ENCODE results near the gene NCOA7.

The NCOA7 gene

DNA sequence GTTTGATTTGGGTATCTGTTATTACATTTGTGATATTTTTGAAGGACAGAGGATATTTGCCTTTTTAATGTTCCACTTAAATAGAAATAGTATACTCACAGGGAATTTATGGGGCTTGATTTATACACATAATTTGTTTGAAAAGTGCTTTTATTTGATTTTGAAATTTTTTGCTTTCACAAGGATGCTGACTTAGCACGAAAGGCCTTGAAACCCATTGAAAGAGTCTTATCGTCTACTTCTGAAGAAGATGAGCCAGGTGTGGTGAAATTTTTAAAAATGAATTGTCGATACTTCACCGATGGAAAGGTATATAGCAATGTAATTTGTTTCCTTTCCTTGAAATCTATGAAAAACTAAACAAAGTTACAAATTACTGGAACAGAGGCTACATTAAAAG lies 91.5 kb downstream of the NCOA7 start:
- H3K4me3 ChIP-seq (ENCODE audit: low read depth, low read length) = no peak overlapping the region
- H3K9ac ChIP-seq (ENCODE audit: low read length) = no peak overlapping the region
- H3K36me3 ChIP-seq (ENCODE audit: control insufficient read depth, insufficient read depth, low read length) = peaks cover 3% of the 10 kb centered on the region; the same call in 1 of the 2 replicates
- H3K27me3 ChIP-seq (ENCODE audit: control insufficient read depth, insufficient read depth, low read length) = no peaks in the 10 kb centered on the region
- H3K27ac ChIP-seq (ENCODE audit: low read depth, low read length) = no peak overlapping the region
- H3K4me1 ChIP-seq (ENCODE audit: control insufficient read depth, insufficient read depth, low read length) = no peaks in the 10 kb centered on the region; the same call in 1 of the 2 replicates
- no peaks in the 10 kb centered on the region for H3K9me3 ChIP-seq (ENCODE audit: control insufficient read depth, insufficient read depth, low read depth, low read length)

DNA sequence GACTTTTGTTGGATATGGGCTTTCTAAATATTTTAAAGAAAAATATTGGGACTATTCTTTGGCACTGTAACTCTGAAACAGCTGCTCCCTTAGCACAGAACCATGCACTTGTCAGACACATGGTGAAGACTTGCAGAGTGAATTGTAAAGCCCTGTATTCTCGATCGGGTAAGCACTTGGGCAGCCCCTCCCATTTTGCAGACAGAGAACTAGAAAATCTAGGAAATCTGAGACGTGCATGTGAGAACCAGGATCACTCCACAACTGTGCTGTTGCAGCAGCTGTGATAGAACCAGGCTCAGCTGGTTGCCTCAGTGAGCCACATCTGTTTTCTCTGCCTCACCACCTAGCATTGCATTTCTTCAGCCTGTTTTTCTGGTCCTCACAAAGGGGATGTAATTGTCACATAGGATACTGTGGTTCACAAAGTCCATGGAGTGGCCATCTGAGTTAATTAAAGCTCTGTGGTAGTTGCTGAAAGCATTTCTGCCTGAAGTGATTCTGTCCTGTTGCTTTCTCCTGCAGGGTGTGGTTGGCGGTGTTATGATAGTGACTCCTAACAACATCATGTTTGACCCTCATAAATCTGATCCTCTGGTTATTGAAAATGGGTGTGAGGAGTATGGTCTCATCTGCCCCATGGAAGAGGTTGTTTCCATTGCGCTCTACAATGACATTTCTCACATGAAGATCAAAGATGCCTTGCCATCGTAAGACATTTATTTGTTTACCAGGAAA lies 94.0 kb downstream of the NCOA7 start:
- H3K36me3 ChIP-seq (ENCODE audit: control insufficient read depth, insufficient read depth, low read length) = peaks cover 3% of the 10 kb centered on the region; the same call in 1 of the 2 replicates
- no peak overlapping the region for H3K4me3 ChIP-seq (ENCODE audit: low read depth, low read length)
- H3K27me3 ChIP-seq (ENCODE audit: control insufficient read depth, insufficient read depth, low read length) = no peaks in the 10 kb centered on the region
- no peaks in the 10 kb centered on the region for H3K9me3 ChIP-seq (ENCODE audit: control insufficient read depth, insufficient read depth, low read depth, low read length)
- no peak overlapping the region for H3K9ac ChIP-seq (ENCODE audit: low read length)
- H3K4me1 ChIP-seq (ENCODE audit: control insufficient read depth, insufficient read depth, low read length) = no peaks in the 10 kb centered on the region; the same call in 1 of the 2 replicates
- no peak overlapping the region for H3K27ac ChIP-seq (ENCODE audit: low read depth, low read length)

DNA sequence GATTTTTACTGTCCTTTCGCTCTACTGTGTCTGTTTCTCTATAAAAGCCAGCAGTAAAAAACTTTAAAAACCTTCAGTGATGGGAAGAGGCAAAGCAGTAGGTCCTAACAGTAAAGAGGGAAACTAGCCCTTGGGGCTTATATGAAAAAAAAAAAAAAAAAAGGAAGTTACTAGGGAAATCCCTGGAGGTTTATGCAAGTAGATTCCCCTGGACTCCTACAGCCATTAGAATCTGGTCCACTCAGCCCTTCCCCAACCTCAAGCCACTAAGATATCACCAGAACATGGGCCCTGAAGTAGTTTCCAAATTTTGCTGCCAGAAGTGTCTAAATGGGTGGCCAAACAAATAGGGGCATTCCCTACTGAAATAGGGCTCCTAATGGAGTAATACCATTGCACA lies 95.3 kb downstream of the NCOA7 start:
- Histone ChIP-seq H3K27ac (ENCODE audit: low read depth, low read length) (no peak overlapping the region), H3K27me3 (ENCODE audit: control insufficient read depth, insufficient read depth, low read length) (no peaks in the 10 kb centered on the region), H3K4me1 (ENCODE audit: control insufficient read depth, insufficient read depth, low read length) (no peaks in the 10 kb centered on the region; the same call in 1 of the 2 replicates), H3K36me3 (ENCODE audit: control insufficient read depth, insufficient read depth, low read length) (peaks cover under 1% of the 10 kb centered on the region; the same call in 1 of the 2 replicates), H3K9ac (ENCODE audit: low read length) (no peak overlapping the region), H3K9me3 (ENCODE audit: control insufficient read depth, insufficient read depth, low read depth, low read length) (no peaks in the 10 kb centered on the region), H3K4me3 (ENCODE audit: low read depth, low read length) (no peak overlapping the region)

DNA sequence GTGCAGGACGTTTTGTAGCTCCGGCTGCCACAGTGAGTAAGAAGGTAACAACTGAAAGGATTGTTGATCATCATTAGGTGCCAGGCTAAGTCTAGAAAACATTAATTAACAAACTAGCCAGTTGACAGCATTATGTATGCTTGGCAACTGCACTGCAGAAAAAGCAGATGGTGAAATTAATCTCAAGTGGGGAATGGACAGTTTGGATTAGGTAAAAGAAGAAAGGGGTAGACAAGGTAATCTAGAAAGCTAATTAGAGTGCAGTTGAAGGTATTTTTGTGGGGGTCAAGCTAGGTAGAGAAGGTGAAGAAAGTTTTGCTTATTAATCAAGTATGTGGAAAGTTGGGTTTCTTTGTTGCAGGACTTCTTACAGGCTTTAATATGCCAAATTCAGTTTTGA lies 96.2 kb downstream of the NCOA7 start:
- Histone ChIP-seq H3K27ac (ENCODE audit: low read depth, low read length) (no peak overlapping the region), H3K27me3 (ENCODE audit: control insufficient read depth, insufficient read depth, low read length) (no peaks in the 10 kb centered on the region), H3K4me1 (ENCODE audit: control insufficient read depth, insufficient read depth, low read length) (no peaks in the 10 kb centered on the region; the same call in 1 of the 2 replicates), H3K9ac (ENCODE audit: low read length) (no peak overlapping the region), H3K9me3 (ENCODE audit: control insufficient read depth, insufficient read depth, low read depth, low read length) (no peaks in the 10 kb centered on the region), H3K4me3 (ENCODE audit: low read depth, low read length) (no peak overlapping the region), H3K36me3 (ENCODE audit: control insufficient read depth, insufficient read depth, low read length) (no peaks in the 10 kb centered on the region; the same call in 1 of the 2 replicates)

DNA sequence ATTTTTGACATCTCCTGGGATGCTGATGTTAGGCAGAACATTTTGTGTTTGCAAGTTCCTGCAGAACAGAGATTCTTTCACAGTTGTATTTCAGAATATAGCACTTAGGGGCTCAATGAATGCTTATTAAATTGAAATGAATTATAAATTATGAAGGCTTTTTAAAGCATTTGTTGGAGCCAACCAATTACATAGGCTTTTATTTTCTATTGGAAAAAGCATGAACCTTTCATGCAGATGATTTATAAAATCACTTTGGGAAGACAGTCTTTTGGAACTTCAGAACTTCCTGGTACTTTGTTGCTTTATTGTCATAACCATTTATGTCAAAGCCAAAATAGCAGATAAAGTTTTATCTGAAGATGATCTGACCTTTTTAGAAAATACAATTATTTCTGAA lies 96.6 kb downstream of the NCOA7 start:
- no peaks in the 10 kb centered on the region; the same call in 1 of the 2 replicates for H3K36me3 ChIP-seq (ENCODE audit: control insufficient read depth, insufficient read depth, low read length)
- H3K27ac ChIP-seq (ENCODE audit: low read depth, low read length) = no peak overlapping the region
- H3K4me3 ChIP-seq (ENCODE audit: low read depth, low read length) = no peak overlapping the region
- H3K4me1 ChIP-seq (ENCODE audit: control insufficient read depth, insufficient read depth, low read length) = no peaks in the 10 kb centered on the region; the same call in 1 of the 2 replicates
- H3K9me3 ChIP-seq (ENCODE audit: control insufficient read depth, insufficient read depth, low read depth, low read length) = no peaks in the 10 kb centered on the region
- no peak overlapping the region for H3K9ac ChIP-seq (ENCODE audit: low read length)
- no peaks in the 10 kb centered on the region for H3K27me3 ChIP-seq (ENCODE audit: control insufficient read depth, insufficient read depth, low read length)

DNA sequence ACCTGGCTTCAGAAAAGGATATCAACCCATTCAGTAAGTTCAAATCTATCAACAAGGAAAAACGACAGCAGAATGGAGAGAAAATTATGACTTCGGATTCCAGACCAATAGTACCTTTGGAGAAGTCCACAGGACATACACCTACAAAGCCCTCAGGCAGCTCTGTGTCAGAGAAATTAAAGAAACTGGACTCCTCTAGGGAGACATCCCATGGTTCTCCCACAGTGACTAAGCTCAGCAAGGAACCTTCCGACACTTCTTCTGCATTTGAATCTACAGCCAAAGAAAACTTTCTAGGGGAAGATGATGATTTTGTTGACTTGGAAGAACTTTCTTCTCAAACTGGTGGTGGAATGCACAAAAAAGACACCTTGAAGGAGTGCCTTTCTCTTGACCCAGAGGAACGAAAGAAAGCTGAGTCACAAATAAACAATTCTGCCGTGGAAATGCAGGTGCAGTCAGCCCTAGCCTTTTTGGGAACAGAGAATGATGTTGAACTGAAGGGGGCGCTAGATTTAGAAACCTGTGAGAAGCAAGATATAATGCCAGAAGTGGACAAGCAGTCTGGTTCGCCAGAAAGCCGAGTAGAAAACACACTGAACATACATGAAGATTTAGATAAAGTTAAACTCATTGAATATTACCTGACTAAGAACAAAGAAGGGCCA lies 98.4 kb downstream of the NCOA7 start:
- H3K27me3 ChIP-seq (ENCODE audit: control insufficient read depth, insufficient read depth, low read length) = no peaks in the 10 kb centered on the region
- H3K27ac ChIP-seq (ENCODE audit: low read depth, low read length) = no peak overlapping the region
- no peak overlapping the region for H3K9ac ChIP-seq (ENCODE audit: low read length)
- H3K36me3 ChIP-seq (ENCODE audit: control insufficient read depth, insufficient read depth, low read length) = no peaks in the 10 kb centered on the region
- no peaks in the 10 kb centered on the region for H3K9me3 ChIP-seq (ENCODE audit: control insufficient read depth, insufficient read depth, low read depth, low read length)
- no peaks in the 10 kb centered on the region; the same call in 1 of the 2 replicates for H3K4me1 ChIP-seq (ENCODE audit: control insufficient read depth, insufficient read depth, low read length)
- H3K4me3 ChIP-seq (ENCODE audit: low read depth, low read length) = no peak overlapping the region

DNA sequence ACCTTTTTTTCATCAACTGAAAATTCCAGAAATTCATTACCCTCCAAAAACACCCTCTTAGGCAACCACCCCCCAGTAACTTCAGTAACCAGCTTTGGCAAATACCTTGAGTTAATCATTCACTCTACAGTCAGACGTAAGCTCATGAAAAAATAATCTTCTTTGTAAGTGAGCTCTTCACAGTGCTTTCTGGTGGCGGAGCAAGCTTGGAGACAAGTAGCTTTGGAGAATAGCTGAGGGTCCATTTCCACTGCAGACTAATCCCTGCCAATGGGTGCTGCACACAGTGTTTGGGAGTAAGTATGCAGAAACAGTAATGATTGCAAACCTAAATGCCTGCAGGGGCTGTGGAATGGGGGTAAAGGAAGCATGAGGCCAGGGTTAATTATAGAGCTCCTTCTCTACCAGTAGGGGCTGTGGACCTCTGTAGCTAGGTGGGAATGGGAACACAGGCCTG lies 109.0 kb downstream of the NCOA7 start:
- no peaks in the 10 kb centered on the region for H3K9me3 ChIP-seq (ENCODE audit: control insufficient read depth, insufficient read depth, low read depth, low read length)
- H3K4me3 ChIP-seq (ENCODE audit: low read depth, low read length) = no peak overlapping the region
- H3K27me3 ChIP-seq (ENCODE audit: control insufficient read depth, insufficient read depth, low read length) = no peaks in the 10 kb centered on the region
- H3K36me3 ChIP-seq (ENCODE audit: control insufficient read depth, insufficient read depth, low read length) = no peaks in the 10 kb centered on the region
- peaks cover 5% of the 10 kb centered on the region for H3K4me1 ChIP-seq (ENCODE audit: control insufficient read depth, insufficient read depth, low read length)
- H3K27ac ChIP-seq (ENCODE audit: low read depth, low read length) = no peak overlapping the region
- no peak overlapping the region for H3K9ac ChIP-seq (ENCODE audit: low read length)

DNA sequence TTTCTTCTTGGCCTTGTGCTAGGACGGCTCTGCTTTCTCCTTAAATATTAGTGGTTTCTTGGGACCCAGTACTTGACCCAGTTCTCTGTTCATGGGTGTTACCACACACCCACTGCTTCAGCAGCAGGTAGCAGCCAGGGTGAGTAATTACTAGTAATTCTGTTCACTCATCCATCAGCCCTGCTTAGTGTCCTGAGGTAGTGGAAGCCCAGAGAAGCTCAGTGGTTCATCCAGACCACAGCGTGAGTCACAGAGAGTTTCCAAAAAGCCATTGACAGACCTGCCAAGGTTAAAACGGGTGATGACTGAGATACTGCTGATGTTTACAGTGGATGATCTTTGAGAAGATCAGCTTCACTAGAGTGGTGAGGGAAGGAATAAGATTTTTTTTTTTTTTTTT lies 114.1 kb downstream of the NCOA7 start:
- Histone ChIP-seq H3K27ac (ENCODE audit: low read depth, low read length) (no peak overlapping the region), H3K36me3 (ENCODE audit: control insufficient read depth, insufficient read depth, low read length) (no peaks in the 10 kb centered on the region), H3K4me1 (ENCODE audit: control insufficient read depth, insufficient read depth, low read length) (peaks cover 2% of the 10 kb centered on the region), H3K27me3 (ENCODE audit: control insufficient read depth, insufficient read depth, low read length) (no peaks in the 10 kb centered on the region), H3K4me3 (ENCODE audit: low read depth, low read length) (no peak overlapping the region), H3K9ac (ENCODE audit: low read length) (no peak overlapping the region), H3K9me3 (ENCODE audit: control insufficient read depth, insufficient read depth, low read depth, low read length) (no peaks in the 10 kb centered on the region)

DNA sequence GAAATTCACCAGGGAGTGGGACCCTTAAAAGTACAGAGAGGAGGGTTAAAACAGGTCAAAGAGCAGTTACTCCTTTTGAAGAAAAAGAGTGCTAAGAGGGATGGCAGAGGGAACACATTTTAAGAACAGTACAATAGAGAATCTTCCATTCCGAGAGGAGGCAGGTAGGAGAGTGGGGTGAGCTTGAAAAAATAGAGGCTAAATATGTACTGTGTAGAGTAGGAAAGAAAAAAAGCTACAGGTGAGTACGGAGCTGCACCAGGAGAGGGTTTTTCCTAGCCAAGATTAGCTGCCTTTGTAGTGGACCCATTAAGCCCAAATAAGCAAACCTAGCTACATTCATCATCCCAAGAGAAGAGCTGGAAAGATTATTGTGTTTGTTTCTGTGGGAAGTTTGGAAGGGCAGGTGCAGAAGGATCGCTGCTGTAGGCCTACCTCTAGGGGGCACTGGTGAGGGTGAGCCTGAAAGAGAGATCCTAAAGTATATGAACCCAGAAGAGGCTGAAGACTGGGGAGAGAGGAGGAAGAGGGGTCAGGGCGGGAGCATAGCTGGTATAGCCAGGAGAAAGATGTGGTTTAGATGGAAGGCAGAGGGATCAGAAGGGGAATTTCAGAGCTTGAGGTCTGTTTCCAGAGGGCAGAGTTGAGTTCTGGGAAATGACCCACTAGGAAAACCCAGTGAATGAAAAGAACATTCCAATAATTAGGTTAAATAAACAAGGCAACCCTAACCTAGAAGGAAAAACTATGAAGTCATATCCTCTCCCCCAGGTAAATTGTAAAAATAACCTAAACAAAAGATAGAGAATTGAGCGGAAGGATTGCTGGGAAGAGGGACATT lies 115.6 kb downstream of the NCOA7 start:
- H3K27ac ChIP-seq (ENCODE audit: low read depth, low read length) = no peak overlapping the region
- no peaks in the 10 kb centered on the region for H3K9me3 ChIP-seq (ENCODE audit: control insufficient read depth, insufficient read depth, low read depth, low read length)
- no peak overlapping the region for H3K4me3 ChIP-seq (ENCODE audit: low read depth, low read length)
- no peaks in the 10 kb centered on the region for H3K4me1 ChIP-seq (ENCODE audit: control insufficient read depth, insufficient read depth, low read length)
- H3K27me3 ChIP-seq (ENCODE audit: control insufficient read depth, insufficient read depth, low read length) = no peaks in the 10 kb centered on the region
- no peak overlapping the region for H3K9ac ChIP-seq (ENCODE audit: low read length)
- H3K36me3 ChIP-seq (ENCODE audit: control insufficient read depth, insufficient read depth, low read length) = no peaks in the 10 kb centered on the region

DNA sequence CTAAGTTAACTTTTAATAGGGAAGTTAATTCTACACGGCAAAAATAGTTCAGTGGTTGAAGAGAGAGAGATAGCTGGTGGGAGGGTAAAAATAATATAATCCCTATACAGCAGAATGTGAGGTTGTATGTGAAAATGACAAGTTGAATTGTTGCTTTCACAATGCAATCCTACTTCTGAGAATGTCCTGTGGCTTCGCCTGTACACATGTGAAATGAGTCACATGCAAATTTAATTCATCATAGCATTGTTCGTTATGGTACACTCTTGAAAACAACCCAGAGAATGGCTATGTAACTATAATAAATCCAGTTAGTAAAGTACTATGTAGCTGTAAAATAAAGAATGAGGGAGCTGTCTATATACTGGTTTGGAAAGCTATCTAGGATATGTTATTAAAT lies 119.8 kb downstream of the NCOA7 start:
- Histone ChIP-seq H3K9ac (ENCODE audit: low read length) (no peak overlapping the region), H3K9me3 (ENCODE audit: control insufficient read depth, insufficient read depth, low read depth, low read length) (no peaks in the 10 kb centered on the region), H3K36me3 (ENCODE audit: control insufficient read depth, insufficient read depth, low read length) (peaks cover 3% of the 10 kb centered on the region; the same call in 1 of the 2 replicates), H3K27ac (ENCODE audit: low read depth, low read length) (no peak overlapping the region), H3K4me3 (ENCODE audit: low read depth, low read length) (no peak overlapping the region), H3K4me1 (ENCODE audit: control insufficient read depth, insufficient read depth, low read length) (no peaks in the 10 kb centered on the region), H3K27me3 (ENCODE audit: control insufficient read depth, insufficient read depth, low read length) (no peaks in the 10 kb centered on the region)
